Effector memory CD4-positive, alpha-beta T cell (primary cell): Measurements from ENCODE around the gene NUDT16L1.

ENCODE experiments used
- DNase-seq, 3 donors: peaks; one replicate each; pipeline ENCODE4 v3.0.0-alpha.2; 2020
- H3K27ac ChIP-seq: 2 replicates; pipeline ENCODE4 v1.7.0; 2013; ENCODE audit warnings: mild to moderate bottlenecking, low read length, moderate library complexity; ENCODE audit not compliant: insufficient read depth, poor library complexity, severe bottlenecking
- H3K27me3 ChIP-seq: replicated peaks from 2 replicates; pipeline ENCODE4 v1.7.0; 2013; ENCODE audit warnings: mild to moderate bottlenecking, low read length; ENCODE audit not compliant: insufficient read depth, control insufficient read depth, poor library complexity, severe bottlenecking
- H3K36me3 ChIP-seq: 2 replicates; pipeline ENCODE4 v1.7.0; 2013; ENCODE audit warnings: mild to moderate bottlenecking, low read length, moderate library complexity; ENCODE audit not compliant: control insufficient read depth, insufficient read depth
- H3K4me1 ChIP-seq: 2 replicates; pipeline ENCODE4 v1.7.0; 2013; ENCODE audit warnings: low read length, mild to moderate bottlenecking; ENCODE audit not compliant: control insufficient read depth, insufficient read depth, poor library complexity, severe bottlenecking
- H3K4me3 ChIP-seq: 2 replicates; pipeline ENCODE4 v1.7.0; 2013; ENCODE audit warnings: low read length, low read depth, mild to moderate bottlenecking; ENCODE audit not compliant: insufficient read depth, poor library complexity, severe bottlenecking
- H3K9me3 ChIP-seq: 2 replicates; pipeline ENCODE4 v1.7.0; 2013; ENCODE audit warnings: mild to moderate bottlenecking, low read length, moderate library complexity; ENCODE audit not compliant: control insufficient read depth

The NUDT16L1 gene

GRCh38 chr16:4702466-4702808 lies 9.1 kb downstream of the NUDT16L1 start:
- DNase-seq = no peak
- no peaks in the 10 kb centered on the region for H3K9me3 ChIP-seq
- no peaks in the 10 kb centered on the region for H3K4me1 ChIP-seq
- no peaks in the 10 kb centered on the region for H3K27me3 ChIP-seq
- H3K4me3 ChIP-seq = no peak overlapping the region
- H3K36me3 ChIP-seq = peaks cover 52% of the 10 kb centered on the region
- no peak overlapping the region for H3K27ac ChIP-seq

GRCh38 chr16:4703906-4704305 lies 10.5 kb downstream of the NUDT16L1 start:
- no peak for DNase-seq
- Histone ChIP-seq H3K27me3 (no peaks in the 10 kb centered on the region), H3K4me1 (no peaks in the 10 kb centered on the region), H3K27ac (no peak overlapping the region), H3K36me3 (peaks cover 41% of the 10 kb centered on the region), H3K4me3 (no peak overlapping the region), H3K9me3 (no peaks in the 10 kb centered on the region)

DNA sequence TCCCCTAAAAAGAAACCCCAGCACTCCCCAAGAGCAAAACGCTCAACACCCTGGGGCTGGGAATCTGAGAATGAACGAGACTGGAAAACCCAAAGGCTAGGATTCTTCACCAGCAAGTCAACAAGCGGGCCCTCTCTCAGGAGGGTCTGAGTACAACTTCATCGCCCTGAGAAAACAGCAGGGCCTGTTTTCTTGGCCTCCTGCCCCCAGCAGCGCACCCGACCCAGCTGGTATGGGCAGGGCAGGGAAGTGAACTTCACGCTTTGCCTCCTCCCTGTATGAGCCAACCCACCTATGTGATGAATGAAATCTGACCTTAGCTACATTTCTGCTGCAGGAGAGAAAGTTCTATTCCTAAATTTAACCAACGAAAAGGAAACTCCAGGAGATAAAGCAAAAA lies 11.1 kb downstream of the NUDT16L1 start:
- no peaks in the 10 kb centered on the region for H3K27me3 ChIP-seq
- no peak overlapping the region for H3K4me3 ChIP-seq
- H3K36me3 ChIP-seq = peaks cover 35% of the 10 kb centered on the region
- H3K9me3 ChIP-seq = no peaks in the 10 kb centered on the region
- DNase-seq = no peak
- no peak overlapping the region for H3K27ac ChIP-seq
- H3K4me1 ChIP-seq = no peaks in the 10 kb centered on the region

- no peaks in the 10 kb centered on the region for H3K4me1 ChIP-seq
- DNase-seq = no peak
- no peak overlapping the region for H3K27ac ChIP-seq
- no peaks in the 10 kb centered on the region for H3K9me3 ChIP-seq
- H3K36me3 ChIP-seq = peaks cover 31% of the 10 kb centered on the region
- H3K4me3 ChIP-seq = no peak overlapping the region
- no peaks in the 10 kb centered on the region for H3K27me3 ChIP-seq
These were observed 11.6 kb downstream of the NUDT16L1 start for GRCh38 chr16:4704913-4705312.

GRCh38 chr16:4706871-4707270 lies 13.5 kb downstream of the NUDT16L1 start:
- Histone ChIP-seq H3K9me3 (no peaks in the 10 kb centered on the region), H3K27ac (no peak overlapping the region), H3K27me3 (no peaks in the 10 kb centered on the region), H3K4me3 (no peak overlapping the region), H3K36me3 (peaks cover 17% of the 10 kb centered on the region), H3K4me1 (no peaks in the 10 kb centered on the region)
- no peak for DNase-seq

DNA sequence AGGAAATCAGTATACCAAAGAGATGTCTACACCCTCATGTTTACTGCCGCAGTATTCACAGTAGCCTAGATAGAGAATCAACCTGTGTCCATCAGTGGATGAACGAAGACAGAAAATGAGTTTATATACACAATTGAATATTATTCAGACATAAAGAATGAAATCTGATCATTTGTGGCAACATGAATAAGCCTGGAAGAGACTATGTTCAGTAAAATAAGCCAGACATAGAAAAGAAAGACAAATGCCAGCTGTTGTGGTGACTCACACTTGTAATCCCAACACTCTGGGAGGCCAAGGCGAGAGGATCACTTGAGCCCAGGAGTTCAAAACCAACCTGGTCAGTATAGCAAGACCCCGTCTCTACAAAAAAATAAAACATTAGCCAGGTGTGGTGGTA lies 16.1 kb downstream of the NUDT16L1 start:
- Histone ChIP-seq H3K4me3 (no peak overlapping the region), H3K27me3 (no peaks in the 10 kb centered on the region), H3K36me3 (peaks cover 27% of the 10 kb centered on the region), H3K9me3 (no peaks in the 10 kb centered on the region), H3K27ac (no peak overlapping the region), H3K4me1 (no peaks in the 10 kb centered on the region)
- DNase-seq = no peak

DNA sequence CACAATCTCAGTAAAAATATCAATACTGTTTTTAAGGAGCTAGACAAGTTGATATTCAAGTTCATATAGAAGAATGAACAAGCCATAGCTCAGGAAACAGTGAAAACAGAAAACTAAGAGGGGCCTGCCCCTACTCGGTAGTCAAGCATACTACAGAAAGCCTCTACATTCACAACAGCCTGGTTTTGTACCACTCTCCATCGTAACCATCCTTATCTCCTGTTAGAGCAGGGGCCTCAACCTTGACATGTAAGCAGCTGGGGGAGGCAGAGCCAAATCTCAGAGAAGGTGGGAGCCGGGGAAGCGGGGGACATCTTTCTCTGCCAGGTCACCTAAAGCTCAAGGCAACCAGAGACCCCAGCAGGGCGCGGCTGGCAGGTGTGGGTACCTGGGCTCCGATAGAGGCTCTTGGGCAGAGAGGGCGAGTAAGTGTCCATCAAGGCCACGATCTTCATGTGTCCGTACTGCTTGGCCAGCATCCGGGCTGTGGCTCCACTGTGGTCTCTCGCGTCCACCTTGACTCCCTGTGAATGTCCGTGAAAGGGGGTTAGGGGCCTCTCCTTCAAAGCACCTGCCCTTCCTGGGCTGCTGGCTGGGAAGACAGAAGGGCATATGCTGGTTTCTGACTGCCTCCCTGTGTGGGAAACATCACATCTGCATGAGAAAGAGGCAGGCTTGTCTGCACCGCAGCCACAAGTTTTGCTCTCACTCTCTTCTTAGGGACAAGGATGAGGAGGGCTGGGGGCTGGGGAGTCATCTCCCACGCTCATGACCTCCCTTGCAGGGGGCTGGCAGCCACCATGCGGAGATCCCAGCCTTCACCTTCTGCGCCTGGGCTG lies 20.5 kb downstream of the NUDT16L1 start:
- H3K4me3 ChIP-seq = no peak overlapping the region
- no peaks in the 10 kb centered on the region for H3K4me1 ChIP-seq
- H3K9me3 ChIP-seq = no peaks in the 10 kb centered on the region
- no peak overlapping the region for H3K27ac ChIP-seq
- peaks cover 17% of the 10 kb centered on the region for H3K36me3 ChIP-seq
- no peaks in the 10 kb centered on the region for H3K27me3 ChIP-seq
- no peak for DNase-seq

GRCh38 chr16:4714996-4715395 lies 21.6 kb downstream of the NUDT16L1 start:
- H3K4me3 ChIP-seq = no peak overlapping the region
- no peaks in the 10 kb centered on the region for H3K9me3 ChIP-seq
- no peaks in the 10 kb centered on the region for H3K27me3 ChIP-seq
- H3K4me1 ChIP-seq = no peaks in the 10 kb centered on the region
- H3K27ac ChIP-seq = no peak overlapping the region
- peaks cover 17% of the 10 kb centered on the region for H3K36me3 ChIP-seq
- DNase-seq = no peak

DNA sequence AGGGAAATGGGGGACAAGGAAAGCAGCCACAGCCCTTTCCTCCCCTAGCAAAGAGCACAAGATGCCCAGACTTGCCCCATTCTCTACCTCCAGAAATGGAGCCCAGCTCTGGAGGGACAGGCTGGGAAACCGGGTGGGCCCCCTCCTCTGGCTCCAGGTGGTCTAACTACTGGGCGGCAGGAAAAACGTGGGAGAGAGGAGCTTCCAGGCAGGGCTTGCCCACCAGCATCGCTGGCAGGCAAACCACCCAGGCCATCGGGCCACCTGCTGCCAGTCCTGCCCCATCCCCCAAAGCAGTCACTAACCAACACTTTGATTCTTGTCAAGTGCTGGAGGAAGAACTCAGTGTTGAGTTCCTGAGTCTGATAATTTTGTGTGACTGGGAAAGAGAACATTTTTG lies 25.1 kb downstream of the NUDT16L1 start:
- peaks cover 18% of the 10 kb centered on the region for H3K36me3 ChIP-seq
- H3K27ac ChIP-seq = no peak overlapping the region
- no peak overlapping the region for H3K4me3 ChIP-seq

DNA sequence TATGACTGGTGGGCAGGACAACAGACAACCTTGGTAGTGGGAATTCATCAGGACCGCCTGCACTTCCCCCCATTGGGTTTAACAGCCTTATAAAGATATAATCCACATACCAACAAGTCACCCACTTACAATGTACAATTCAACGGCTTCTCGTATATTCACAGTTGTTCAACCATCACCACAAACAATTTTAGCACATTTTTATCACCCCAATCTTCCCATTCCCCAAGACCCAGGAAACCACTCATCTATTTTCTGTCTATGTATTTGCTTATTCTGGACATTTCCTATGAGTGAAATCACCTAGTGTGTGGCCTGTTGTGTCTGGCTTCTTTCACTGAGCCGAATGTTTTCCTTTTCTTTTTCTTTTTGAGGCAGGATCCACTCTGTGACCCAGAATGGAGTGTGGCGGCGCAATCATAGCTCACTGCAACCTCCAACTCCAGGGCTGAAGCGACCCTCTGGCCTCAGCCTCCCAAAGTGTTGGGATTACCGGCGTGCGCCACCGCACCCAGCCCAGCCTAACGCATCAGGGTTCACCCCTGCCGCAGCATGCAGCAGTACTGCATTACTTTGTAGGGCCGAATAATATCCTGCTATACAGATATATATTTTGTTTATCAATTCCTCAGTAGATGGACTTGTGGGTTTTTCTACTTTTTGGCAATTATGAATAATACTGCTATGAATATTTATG lies 29.9 kb downstream of the NUDT16L1 start:
- Histone ChIP-seq H3K4me3 (no peak overlapping the region), H3K27ac (no peak overlapping the region), H3K9me3 (no peaks in the 10 kb centered on the region), H3K36me3 (peaks cover 33% of the 10 kb centered on the region), H3K4me1 (no peaks in the 10 kb centered on the region), H3K27me3 (no peaks in the 10 kb centered on the region)
- DNase-seq = no peak

More for the DNA sequence above, 25.1 kb downstream of the NUDT16L1 start:
- no peaks in the 10 kb centered on the region for H3K4me1 ChIP-seq
- no peaks in the 10 kb centered on the region for H3K9me3 ChIP-seq
- no peaks in the 10 kb centered on the region for H3K27me3 ChIP-seq
- DNase-seq = no peak
